CD4-positive, alpha-beta T cell treated with Interleukin-21 for 1 hour (primary cell): ENCODE results near the gene IGSF21.

Experiments used
- DNase-seq: peaks from one replicate; pipeline ENCODE4 v3.0.0-alpha.2; 2020

IGSF21 gene

GRCh38 chr1:18279351-18280074 lies 171.9 kb downstream of the IGSF21 start:
- DNase-seq, result no peak

GRCh38 chr1:18280956-18281355 lies 173.4 kb downstream of the IGSF21 start:
- no peak for DNase-seq

- DNase-seq, result no peak
Measured at GRCh38 chr1:18282851-18283600, 175.4 kb downstream of the IGSF21 start.

- no peak for DNase-seq
Measured at GRCh38 chr1:18283601-18284385, 176.2 kb downstream of the IGSF21 start.

GRCh38 chr1:18284805-18285537 lies 177.4 kb downstream of the IGSF21 start:
- no peak for DNase-seq

GRCh38 chr1:18285538-18285924 lies 177.9 kb downstream of the IGSF21 start:
- DNase-seq, result no peak

GRCh38 chr1:18288722-18289121 lies 181.1 kb downstream of the IGSF21 start:
- DNase-seq, result no peak

- DNase-seq, result no peak
Measured at GRCh38 chr1:18289597-18289996, 182.0 kb downstream of the IGSF21 start.

- no peak for DNase-seq
Measured at GRCh38 chr1:18290740-18291412, 183.3 kb downstream of the IGSF21 start.

- DNase-seq, result no peak
Measured at GRCh38 chr1:18292531-18292930, 184.9 kb downstream of the IGSF21 start.

- no peak for DNase-seq
Measured at GRCh38 chr1:18293291-18293690, 185.7 kb downstream of the IGSF21 start.

GRCh38 chr1:18294437-18295176 lies 187.0 kb downstream of the IGSF21 start:
- no peak for DNase-seq

GRCh38 chr1:18297896-18298648 lies 190.5 kb downstream of the IGSF21 start:
- DNase-seq, result no peak

GRCh38 chr1:18299441-18300338 lies 192.1 kb downstream of the IGSF21 start:
- no peak for DNase-seq

GRCh38 chr1:18300376-18300775 lies 192.8 kb downstream of the IGSF21 start:
- no peak for DNase-seq

GRCh38 chr1:18302788-18303413 lies 195.3 kb downstream of the IGSF21 start:
- no peak for DNase-seq

- no peak for DNase-seq
Measured at GRCh38 chr1:18304151-18304869, 196.7 kb downstream of the IGSF21 start.

- no peak for DNase-seq
Measured at GRCh38 chr1:18305182-18305795, 197.7 kb downstream of the IGSF21 start.
